Neural progenitor cell (in vitro differentiated cells): ENCODE results near the gene TTPAL. TPM values are rescaled to one million over a fixed set of nuclear protein-coding genes. Genes with fewer than 3 reads are reported as not detected.

ENCODE experiments used
- DNase-seq: peaks from one replicate; pipeline ENCODE4 v3.0.0-alpha.2; 2016; ENCODE audit warnings: low spot score
- H2AFZ ChIP-seq: fragments of 200-600 bp; sonication (generic); replicated peaks from 2 replicates; pipeline ENCODE4 v1.6.1; 2016; ENCODE audit warnings: antibody characterized with exemption
- H3F3A ChIP-seq: fragments of 200-600 bp; sonication (generic); 2 replicates; pipeline ENCODE4 v1.6.1; 2016; ENCODE audit warnings: antibody characterized with exemption, low read depth
- H3K27ac ChIP-seq: fragments of 200-600 bp; sonication (generic); 2 replicates; pipeline ENCODE4 v1.5.1; 2016; ENCODE audit warnings: mild to moderate bottlenecking
- H3K27me3 ChIP-seq: fragments of 200-600 bp; sonication (generic); 2 replicates; pipeline ENCODE4 v1.6.1; 2016; ENCODE audit warnings: mild to moderate bottlenecking, moderate library complexity
- H3K36me3 ChIP-seq: fragments of 200-600 bp; sonication (generic); 2 replicates; pipeline ENCODE4 v1.5.1; 2016
- H3K4me1 ChIP-seq: fragments of 200-600 bp; sonication (generic); 2 replicates; pipeline ENCODE4 v1.6.1; 2016; ENCODE audit warnings: mixed run types
- H3K4me2 ChIP-seq: fragments of 200-600 bp; sonication (generic); 2 replicates; pipeline ENCODE4 v1.6.1; 2016
- H3K4me3 ChIP-seq: fragments of 200-600 bp; sonication (generic); 2 replicates; pipeline ENCODE4 v1.5.1; 2016
- H3K79me2 ChIP-seq: fragments of 200-600 bp; sonication (generic); 2 replicates; pipeline ENCODE4 v1.6.1; 2016; ENCODE audit warnings: low read depth
- H3K9ac ChIP-seq: fragments of 200-600 bp; sonication (generic); 2 replicates; pipeline ENCODE4 v1.6.1; 2016
- H3K9me3 ChIP-seq: fragments of 200-600 bp; sonication (generic); 2 replicates; pipeline ENCODE4 v1.5.1; 2016; ENCODE audit warnings: low read depth
- H4K20me1 ChIP-seq: fragments of 200-600 bp; sonication (generic); 2 replicates; pipeline ENCODE4 v1.6.1; 2016; ENCODE audit warnings: low read depth
- H3K27ac Mint-ChIP-seq: 3 replicates; pipeline ENCODE4 v1.8.0; 2021; ENCODE audit warnings: mixed read lengths
- H3K27me3 Mint-ChIP-seq: 2 replicates; pipeline ENCODE4 v1.8.0; 2022; ENCODE audit warnings: low read depth, mild to moderate bottlenecking, inconsistent platforms, moderate library complexity, mixed read lengths; ENCODE audit not compliant: insufficient read depth
- H3K36me3 Mint-ChIP-seq: 3 replicates; pipeline ENCODE4 v1.8.0; 2021; ENCODE audit warnings: mixed read lengths
- H3K4me1 Mint-ChIP-seq: 3 replicates; pipeline ENCODE4 v1.8.0; 2021; ENCODE audit warnings: mixed read lengths
- H3K4me3 Mint-ChIP-seq: 3 replicates; pipeline ENCODE4 v1.8.0; 2021; ENCODE audit warnings: mild to moderate bottlenecking, moderate library complexity, mixed read lengths
- H3K9me3 Mint-ChIP-seq: 3 replicates; pipeline ENCODE4 v1.8.0; 2020; ENCODE audit warnings: mixed read lengths
- CTCF ChIP-seq: fragments of 200-600 bp; sonication (generic); IDR thresholded peaks from 2 replicates; pipeline ENCODE4 v1.5.1; 2017; ENCODE audit warnings: antibody characterized with exemption, mild to moderate bottlenecking
- EZH2 ChIP-seq: fragments of 200-600 bp; sonication (generic); IDR thresholded peaks from 2 replicates; pipeline ENCODE4 v1.6.1; 2017; ENCODE audit warnings: antibody characterized with exemption, mild to moderate bottlenecking, moderate library complexity
- EZH2phosphoT487 ChIP-seq: fragments of 200-600 bp; sonication (generic); IDR thresholded peaks from 2 replicates; pipeline ENCODE4 v1.6.1; 2017; ENCODE audit warnings: antibody characterized with exemption
- total RNA-seq: library from RNA; depleted of rRNA; stranded (reverse); fragments of >200 nt; gene quantifications from 2 replicates; pipeline ENCODE4 v1.2.3, GENCODE V29; 2015; ENCODE audit warnings: low replicate concordance

Gene TTPAL
- total RNA-seq, 1 donor from 2014 or later: 7.8 TPM

DNA sequence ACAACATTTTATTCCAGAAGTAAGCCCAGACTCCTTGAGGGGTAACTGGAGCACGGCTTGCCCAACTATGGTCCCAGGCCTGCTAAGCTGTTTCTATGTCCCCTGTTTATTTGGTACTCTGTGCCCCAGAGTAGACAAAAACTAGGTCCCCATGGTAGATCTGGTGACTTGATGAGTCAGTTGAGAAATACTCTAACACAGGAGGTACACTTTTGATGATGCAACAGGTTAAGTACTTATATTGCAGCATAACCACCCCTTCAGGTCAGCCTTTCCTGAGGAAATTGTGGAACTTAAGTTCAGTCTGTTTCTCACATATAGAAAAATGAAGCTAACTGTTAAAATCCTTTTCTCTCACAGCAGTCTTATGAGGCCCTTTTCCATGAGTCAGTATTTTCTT is 19.6 kb downstream of the TTPAL start:
- Mint-ChIP-seq H3K27me3 (no peaks in the 10 kb centered on the region), H3K36me3 (peaks cover 21% of the 10 kb centered on the region), H3K4me3 (no peak overlapping the region), H3K9me3 (no peaks in the 10 kb centered on the region), H3K27ac (no peak overlapping the region), H3K4me1 (no peaks in the 10 kb centered on the region)
- no peak overlapping the region for H3K4me2 ChIP-seq
- no peaks in the 10 kb centered on the region for H3F3A ChIP-seq
- H3K79me2 ChIP-seq: no peaks in the 10 kb centered on the region
- H3K9me3 ChIP-seq: no peaks in the 10 kb centered on the region
- no peak overlapping the region for H3K27ac ChIP-seq
- H3K4me1 ChIP-seq: no peaks in the 10 kb centered on the region
- H2AFZ ChIP-seq: no peak overlapping the region
- no peaks in the 10 kb centered on the region for H3K27me3 ChIP-seq
- no peak overlapping the region for H3K4me3 ChIP-seq
- H3K9ac ChIP-seq: no peak overlapping the region
- no peak for DNase-seq
- H3K36me3 ChIP-seq: no peaks in the 10 kb centered on the region
- no peak for TF ChIP-seq CTCF
- no peak for TF ChIP-seq EZH2
- no peak for TF ChIP-seq EZH2phosphoT487
- H4K20me1 ChIP-seq: no peaks in the 10 kb centered on the region

GRCh38 chr20:44495802-44496481 is 20.3 kb downstream of the TTPAL start:
- Histone ChIP-seq H3K27ac (no peak overlapping the region), H4K20me1 (no peaks in the 10 kb centered on the region), H3K4me2 (no peak overlapping the region), H3K36me3 (no peaks in the 10 kb centered on the region), H2AFZ (no peak overlapping the region), H3K4me1 (no peaks in the 10 kb centered on the region), H3K79me2 (no peaks in the 10 kb centered on the region), H3K9ac (no peak overlapping the region), H3K4me3 (no peak overlapping the region), H3K9me3 (no peaks in the 10 kb centered on the region), H3F3A (no peaks in the 10 kb centered on the region), H3K27me3 (no peaks in the 10 kb centered on the region)
- H3K27ac Mint-ChIP-seq: no peak overlapping the region
- peaks cover 24% of the 10 kb centered on the region for H3K36me3 Mint-ChIP-seq
- H3K27me3 Mint-ChIP-seq: no peaks in the 10 kb centered on the region
- no peaks in the 10 kb centered on the region for H3K4me1 Mint-ChIP-seq
- H3K4me3 Mint-ChIP-seq: no peak overlapping the region
- H3K9me3 Mint-ChIP-seq: no peaks in the 10 kb centered on the region
- DNase-seq: no peak
- TF ChIP-seq EZH2phosphoT487 (no peak), CTCF (no peak), EZH2 (no peak)

DNA sequence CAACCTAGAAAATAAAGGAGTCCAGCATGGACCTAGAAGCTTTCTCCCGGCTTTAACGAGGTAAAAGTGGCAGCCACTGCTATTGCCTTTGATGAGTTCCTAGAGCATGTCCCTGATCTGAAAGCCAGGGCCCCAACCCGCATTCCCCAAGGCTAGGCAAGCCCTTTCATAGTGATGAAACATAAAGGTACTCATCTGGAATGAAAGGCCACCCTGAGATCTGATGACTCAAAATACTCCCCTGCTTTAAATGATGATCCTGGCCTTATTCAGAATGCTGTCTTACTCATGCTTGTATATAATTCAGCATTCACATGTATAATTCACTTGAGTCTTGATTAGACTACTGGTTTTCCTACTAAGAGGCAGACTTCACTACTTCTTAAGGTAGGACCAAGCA is 21.3 kb downstream of the TTPAL start:
- Histone ChIP-seq H3K9ac (no peak overlapping the region), H3K79me2 (no peaks in the 10 kb centered on the region), H2AFZ (no peak overlapping the region), H3F3A (no peaks in the 10 kb centered on the region), H3K4me1 (no peaks in the 10 kb centered on the region), H3K4me3 (no peak overlapping the region), H3K27ac (peak overlapping the region; percentile 3), H3K36me3 (no peaks in the 10 kb centered on the region), H4K20me1 (no peaks in the 10 kb centered on the region), H3K4me2 (no peak overlapping the region), H3K27me3 (no peaks in the 10 kb centered on the region), H3K9me3 (no peaks in the 10 kb centered on the region)
- Mint-ChIP-seq H3K4me1 (no peaks in the 10 kb centered on the region), H3K9me3 (no peaks in the 10 kb centered on the region), H3K27ac (no peak overlapping the region), H3K36me3 (peaks cover 30% of the 10 kb centered on the region), H3K4me3 (no peak overlapping the region), H3K27me3 (no peaks in the 10 kb centered on the region)
- no peak for TF ChIP-seq CTCF
- TF ChIP-seq EZH2phosphoT487: no peak
- TF ChIP-seq EZH2: no peak
- DNase-seq: peak; percentile 37
